Skin epidermis (tissue), 12 donors: ENCODE data around the gene PLSCR4.

Experiments used
- H3K27ac ChIP-seq, 21 experiments: fragments of 200-600 bp; sonication (generic) in 11 of 21; one replicate each; pipeline ENCODE4 v1.5.0; 2020; ENCODE audit warnings: mild to moderate bottlenecking in 3 of 21, inconsistent platforms in 2 of 21, moderate library complexity in 2 of 21
- H3K4me3 ChIP-seq, 7 experiments: fragments of 200-600 bp; sonication (generic) in 2 of 7; one replicate each; pipeline ENCODE4 v1.5.0; 2020; ENCODE audit warnings: inconsistent platforms in 2 of 7, mild to moderate bottlenecking in 2 of 7, moderate library complexity in 1 of 7

PLSCR4 gene

DNA sequence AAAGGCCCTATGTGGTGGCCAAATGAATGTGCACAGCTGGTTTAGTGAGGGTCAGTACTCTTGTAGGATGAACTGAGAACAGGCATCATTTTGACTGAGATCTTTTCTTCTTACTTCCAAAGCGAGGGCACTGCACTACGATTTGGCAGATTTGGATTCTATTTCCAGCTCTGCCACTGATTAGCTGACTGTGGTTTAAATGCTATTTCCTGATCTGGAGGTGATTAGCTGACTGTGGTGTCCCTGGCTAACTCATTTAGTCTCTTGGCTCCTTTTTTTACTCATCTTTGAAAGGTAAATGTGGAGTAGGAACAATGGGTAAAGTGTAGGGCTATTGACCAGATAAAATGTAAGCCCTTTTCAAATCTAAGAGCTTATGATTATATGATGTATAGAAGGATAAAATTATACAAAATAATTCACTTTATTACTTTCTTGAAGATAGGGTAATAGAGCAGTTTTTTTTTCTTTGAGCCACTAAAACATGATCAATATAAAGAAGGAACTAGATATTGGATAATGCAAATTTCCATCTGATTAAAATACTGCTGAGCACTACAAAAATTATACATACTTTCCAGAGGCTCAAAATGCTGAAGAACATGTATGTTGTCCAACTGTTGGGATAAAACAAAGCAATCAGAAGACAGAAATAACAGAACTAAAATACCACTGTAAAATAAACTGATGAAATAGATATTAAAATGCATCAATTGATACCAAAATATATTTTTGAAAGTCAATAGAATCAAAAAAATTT, 50.3 kb downstream of the PLSCR4 start:
- Histone ChIP-seq H3K4me3 (no peak overlapping the region), H3K27ac (no peak overlapping the region)

DNA sequence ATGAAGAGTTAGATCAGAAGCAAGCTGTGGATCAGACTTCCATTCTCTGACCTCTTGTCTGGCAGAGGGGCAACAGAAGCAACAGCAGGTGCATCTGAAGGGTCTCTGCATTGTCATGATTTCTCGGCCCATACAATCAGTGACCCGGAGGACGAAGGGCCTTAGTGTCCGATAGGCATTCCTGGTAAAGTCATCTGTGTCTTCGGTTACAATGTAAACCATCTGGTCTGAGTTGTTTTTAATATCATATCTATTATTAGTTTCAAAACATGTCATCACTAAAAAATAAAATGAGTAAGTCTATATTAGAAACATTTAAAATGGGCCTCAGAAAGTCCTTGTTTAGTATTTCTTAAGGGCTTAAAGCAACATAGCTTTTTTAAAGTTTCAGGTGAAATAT, 51.1 kb downstream of the PLSCR4 start:
- no peak overlapping the region for H3K4me3 ChIP-seq

DNA sequence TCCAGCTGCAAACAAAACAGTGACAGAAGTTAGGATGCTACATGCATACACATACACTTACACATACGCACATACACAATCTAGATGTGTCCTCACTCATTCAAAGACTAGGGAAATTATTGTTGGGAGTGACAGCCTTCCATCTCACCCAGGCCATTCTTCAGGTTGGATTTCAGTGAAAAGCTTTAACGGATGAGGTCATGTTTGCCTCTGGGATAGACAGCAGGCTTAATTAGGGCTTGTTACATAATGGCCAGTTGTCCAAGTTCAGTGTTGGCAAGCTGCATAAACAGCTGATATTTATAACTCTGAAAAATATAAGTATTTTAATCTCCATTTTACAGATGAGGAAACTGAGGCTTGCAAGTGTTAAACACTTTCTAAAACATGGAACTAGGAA, 54.1 kb downstream of the PLSCR4 start:
- H3K27ac ChIP-seq = no peak overlapping the region
- no peak overlapping the region for H3K4me3 ChIP-seq

More for the DNA sequence above, 51.1 kb downstream of the PLSCR4 start:
- no peak overlapping the region for H3K27ac ChIP-seq

DNA sequence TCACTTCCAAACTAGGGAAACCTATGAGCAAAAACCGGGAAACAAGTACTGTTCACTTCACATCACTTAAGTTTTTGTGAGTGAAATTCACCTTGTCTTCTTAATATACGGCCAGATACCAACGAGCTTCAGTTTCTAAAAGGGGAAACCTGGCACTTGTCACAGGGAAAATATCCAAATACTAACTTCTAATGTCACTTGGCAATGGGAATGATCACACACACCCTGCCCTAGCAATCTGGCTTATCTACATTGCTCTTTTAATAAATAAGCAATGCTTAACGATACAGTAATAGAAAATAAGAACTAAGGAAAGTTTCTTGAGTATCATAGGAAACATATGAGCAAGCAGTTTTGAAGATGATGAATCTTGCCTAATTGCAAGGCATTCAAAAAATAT, 55.3 kb downstream of the PLSCR4 start:
- Histone ChIP-seq H3K27ac (no peak overlapping the region), H3K4me3 (no peak overlapping the region)

DNA sequence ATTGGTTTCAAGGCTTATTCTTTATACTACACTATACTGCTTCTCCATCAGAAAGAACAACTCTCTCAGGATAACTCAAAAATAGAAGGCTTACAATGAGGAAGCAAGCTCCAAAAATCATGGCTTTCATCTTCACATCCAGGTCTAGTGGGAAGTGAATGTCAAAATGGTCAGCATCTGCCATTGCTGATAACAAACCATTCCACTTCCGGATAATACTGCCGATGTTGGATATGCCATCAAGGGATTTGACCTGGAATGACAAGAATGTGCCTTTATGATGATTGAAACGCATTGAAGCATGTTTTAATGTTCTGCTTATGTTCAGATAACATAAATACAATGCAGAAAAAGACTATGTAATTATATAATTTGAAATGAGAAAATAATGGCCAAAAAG, 55.9 kb downstream of the PLSCR4 start:
- no peak overlapping the region for H3K27ac ChIP-seq
- H3K4me3 ChIP-seq = no peak overlapping the region

DNA sequence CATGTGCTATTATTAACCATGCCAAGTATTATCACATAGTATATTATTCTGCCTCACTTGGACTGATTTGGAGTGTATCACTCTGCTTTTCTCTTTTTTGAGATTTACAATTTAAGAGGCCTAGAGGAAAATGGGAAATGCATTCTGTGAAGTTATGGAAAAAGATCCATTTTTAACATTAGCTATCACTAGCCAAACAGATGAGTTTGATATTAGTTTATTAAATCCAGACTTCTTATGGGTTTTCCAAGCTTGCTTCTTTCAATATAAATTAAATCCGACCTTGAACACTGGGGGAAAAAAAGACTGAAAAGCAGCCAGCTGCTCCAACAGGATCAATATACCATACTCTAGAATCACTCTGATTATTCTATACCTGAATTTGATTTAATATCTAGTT, 59.9 kb downstream of the PLSCR4 start:
- Histone ChIP-seq H3K4me3 (no peak overlapping the region), H3K27ac (no peak overlapping the region)

DNA sequence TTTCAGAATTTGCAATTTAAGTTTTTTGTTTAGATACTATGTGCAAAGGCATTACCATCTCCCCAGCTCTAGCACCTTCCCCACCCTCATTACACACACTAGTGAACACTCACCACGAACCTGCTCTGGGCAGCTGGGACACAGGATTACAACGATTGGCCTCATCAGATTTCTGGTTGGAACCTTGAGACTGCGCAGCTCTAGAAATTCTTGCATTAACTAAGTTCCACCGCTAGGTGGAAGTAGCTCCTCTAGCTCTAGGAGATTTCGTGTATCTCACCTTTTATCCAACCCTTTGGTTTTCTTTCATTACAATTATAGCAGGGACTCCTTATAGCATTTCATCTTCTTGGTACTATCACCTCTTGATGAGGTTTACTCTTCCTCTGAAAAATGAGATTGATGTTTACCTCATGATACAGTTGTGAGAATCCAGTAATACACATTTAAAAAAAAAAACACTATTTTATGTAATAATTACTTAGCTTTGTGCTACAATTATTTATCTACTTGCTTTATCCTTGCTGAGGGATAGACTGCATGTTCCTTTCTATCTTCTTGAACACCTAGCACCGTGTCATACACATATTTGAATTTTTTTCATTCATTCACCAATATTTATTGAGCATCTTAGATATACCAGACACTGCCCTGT, 61.3 kb downstream of the PLSCR4 start:
- H3K27ac ChIP-seq = no peak overlapping the region
- no peak overlapping the region for H3K4me3 ChIP-seq

DNA sequence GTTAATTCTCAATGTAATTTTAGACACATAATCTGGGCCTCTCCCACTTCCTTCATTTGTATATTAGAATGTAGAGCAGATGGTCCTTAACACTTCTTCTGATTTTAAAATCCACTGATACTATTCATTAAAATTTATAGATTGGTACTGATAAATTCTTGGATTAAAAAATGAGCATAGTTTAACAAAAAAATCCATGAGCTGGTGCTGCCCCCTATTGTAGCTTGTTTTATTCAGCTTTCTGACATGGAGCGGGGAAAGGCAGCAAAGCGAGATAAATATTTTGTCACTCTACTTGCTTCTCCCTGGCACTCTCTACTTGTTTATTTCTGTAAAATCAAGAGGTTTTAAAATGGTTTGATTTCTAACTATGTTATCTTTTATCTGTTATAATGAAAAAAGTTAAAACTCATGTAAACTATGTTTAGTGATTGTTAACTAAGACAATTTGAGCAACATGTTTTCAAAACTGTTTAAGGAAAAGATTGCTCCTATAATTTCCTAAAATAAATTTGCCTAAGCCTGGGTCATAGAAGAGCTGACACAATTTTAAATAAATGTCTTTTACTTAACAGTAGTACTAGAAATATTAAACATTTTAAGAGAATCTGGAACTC, 63.5 kb downstream of the PLSCR4 start:
- H3K4me3 ChIP-seq = no peak overlapping the region

DNA sequence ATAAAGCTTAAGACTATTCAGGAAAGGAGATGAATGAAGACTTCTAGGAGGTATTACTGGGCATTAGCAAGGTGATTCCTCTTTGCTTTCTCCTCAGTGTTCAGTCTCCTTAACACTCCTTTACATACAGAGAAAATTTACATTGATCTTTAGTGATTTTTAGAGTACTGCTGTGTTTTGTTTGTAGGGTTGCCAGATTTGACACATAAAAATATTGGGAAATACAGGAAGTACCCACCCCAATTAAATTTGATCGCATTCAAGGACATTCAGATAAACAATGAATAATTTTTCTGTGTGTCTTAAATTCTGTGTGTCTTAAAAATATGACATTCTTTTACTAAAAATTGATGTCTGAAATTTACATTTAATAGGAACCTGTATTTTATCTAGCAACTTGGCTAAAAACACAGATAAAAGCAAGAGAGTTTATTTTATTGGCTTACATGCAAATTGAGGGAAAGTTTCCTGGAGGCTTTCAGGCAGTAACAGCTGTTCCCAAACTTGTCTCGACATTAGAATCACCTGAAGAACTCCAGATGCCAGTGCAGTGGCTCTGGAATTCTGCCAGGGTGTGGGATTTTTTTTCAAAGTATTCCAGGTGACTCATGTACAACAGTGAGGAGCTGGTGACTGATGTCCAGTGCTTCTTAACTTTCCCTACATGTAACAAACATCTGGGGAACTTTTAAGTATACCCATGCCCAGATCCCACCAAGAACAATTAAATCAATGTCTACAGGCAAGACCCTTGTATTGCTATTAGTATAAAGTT, 66.5 kb downstream of the PLSCR4 start:
- H3K27ac ChIP-seq = no peak overlapping the region
- H3K4me3 ChIP-seq = no peak overlapping the region

More for the DNA sequence above, 63.5 kb downstream of the PLSCR4 start:
- no peak overlapping the region for H3K27ac ChIP-seq

DNA sequence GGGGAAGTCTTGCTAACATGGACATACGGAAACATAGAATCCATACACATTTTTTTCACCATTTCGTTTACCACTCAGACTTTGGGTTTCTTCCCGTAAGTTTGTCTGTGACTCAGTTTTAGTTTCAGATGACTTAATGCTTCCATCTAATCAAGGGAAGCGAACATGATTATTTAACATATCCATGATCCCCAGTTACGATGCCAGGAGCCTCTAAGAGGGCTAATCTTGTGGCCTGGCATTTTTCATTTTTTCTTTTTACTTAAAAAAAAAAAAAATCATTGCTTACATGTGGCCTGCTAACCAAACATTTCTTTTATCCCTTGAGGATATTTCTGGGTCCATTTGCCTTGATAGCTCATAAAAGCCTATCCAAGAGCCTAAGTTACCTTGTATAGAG, 69.7 kb downstream of the PLSCR4 start:
- no peak overlapping the region for H3K27ac ChIP-seq
- H3K4me3 ChIP-seq = no peak overlapping the region

DNA sequence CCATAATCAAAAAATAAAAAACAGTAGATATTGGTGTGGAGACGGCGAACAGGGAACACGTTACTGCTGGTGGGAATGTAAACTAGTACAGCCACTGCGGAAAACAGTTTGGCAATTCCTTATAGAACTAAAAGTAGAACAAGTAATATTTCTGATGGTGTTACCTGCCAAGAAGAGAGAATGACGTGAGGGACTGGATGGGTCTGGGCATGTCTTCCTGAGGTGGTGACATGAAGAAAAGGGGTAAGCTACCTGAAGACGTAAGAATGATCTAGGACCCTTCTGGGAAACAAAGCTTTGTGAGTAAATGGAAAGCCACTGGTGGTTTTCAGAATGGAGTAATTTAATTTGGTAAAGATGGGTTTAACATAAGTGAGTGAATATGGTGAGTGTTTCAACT, 70.5 kb downstream of the PLSCR4 start:
- Histone ChIP-seq H3K27ac (no peak overlapping the region), H3K4me3 (no peak overlapping the region)

DNA sequence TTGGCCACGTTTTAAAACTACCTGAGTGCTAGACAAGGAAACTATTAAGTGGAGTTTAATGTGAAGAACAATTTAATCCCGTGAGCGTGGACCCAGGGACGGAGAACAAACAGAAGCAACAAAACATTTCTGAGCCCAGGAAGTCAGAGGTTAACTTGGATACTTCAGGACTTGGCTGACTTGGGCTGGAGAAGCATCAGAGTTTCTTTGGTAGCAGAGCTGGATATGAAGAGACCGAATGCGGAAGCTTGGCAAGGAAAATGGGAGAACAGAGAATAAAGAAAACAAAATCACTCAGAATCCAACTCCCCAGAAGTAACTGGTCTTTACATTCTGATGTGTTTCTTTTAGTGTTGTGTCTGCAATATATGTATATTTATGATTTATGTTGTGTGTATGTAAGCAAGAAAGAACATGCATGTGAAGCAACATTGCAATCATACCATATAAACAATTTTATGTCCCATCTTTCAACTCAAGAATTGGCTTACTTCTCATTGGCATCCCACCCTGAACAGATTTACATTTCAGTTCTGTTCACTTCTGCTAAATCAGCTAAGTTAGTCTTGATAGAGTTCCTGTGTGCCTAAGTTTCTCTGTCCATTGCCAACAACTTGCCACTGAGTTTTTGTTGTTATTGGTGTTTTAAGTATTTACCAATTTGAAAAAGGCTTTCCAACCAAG, 72.8 kb downstream of the PLSCR4 start:
- Histone ChIP-seq H3K27ac (no peak overlapping the region), H3K4me3 (no peak overlapping the region)

DNA sequence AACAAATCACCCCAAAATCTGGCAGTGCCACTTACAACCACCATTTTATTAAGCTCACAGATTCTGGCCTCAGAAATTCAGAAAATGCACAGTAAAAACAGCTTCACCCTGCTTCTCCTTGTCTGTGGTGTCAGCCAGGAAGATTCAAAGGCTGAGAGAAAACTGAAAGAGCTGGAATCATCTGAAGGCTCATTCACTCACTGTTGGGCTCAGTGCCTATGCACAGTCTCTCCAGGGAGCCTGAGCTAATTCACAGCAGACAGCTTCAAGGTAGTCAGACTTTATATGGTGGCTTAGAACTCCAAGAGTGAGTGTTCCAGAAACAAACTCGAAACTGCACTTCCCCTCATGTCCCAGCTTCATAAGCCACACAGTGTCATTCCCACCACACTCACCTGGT, 73.4 kb downstream of the PLSCR4 start:
- H3K27ac ChIP-seq = no peak overlapping the region

DNA sequence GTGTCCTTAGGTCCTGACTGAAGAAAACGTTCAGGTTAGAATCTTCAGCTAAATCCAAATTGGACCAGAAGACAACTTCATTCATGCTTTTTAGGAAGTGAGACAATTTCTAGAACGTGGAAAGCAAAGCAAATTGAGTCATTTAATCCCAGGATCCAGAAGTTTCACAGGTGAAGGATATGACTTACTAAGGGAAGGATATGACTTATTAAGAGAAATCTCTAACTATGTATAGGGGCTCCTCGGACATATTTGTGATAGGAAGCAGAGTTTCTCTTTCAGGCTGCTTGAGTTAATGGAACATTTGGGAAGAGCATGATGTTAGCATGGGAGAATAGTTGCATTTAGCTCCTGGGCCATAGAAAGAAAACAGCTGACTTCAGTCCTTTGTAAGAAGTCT, 73.8 kb downstream of the PLSCR4 start:
- Histone ChIP-seq H3K4me3 (no peak overlapping the region), H3K27ac (no peak overlapping the region)

More for the DNA sequence above, 73.4 kb downstream of the PLSCR4 start:
- no peak overlapping the region for H3K4me3 ChIP-seq

DNA sequence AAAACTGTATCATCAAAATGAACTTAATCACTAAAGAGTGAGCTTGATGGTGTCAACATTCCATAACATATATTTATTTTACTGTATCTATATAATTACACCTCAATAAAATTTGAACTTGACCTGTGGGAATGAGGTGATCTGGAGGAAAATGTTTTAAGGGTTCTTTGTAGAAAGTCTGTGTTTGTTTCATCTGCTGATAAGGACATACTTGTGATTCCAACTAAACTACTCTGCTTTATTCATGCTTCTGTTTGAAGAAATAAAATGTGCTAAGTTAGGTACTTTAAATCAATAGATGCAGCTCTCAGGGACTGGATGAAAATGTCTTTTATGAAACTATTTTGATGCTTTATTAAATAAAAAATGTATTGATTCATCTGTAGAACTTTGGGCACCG, 78.3 kb downstream of the PLSCR4 start:
- H3K4me3 ChIP-seq = no peak overlapping the region
- no peak overlapping the region for H3K27ac ChIP-seq

DNA sequence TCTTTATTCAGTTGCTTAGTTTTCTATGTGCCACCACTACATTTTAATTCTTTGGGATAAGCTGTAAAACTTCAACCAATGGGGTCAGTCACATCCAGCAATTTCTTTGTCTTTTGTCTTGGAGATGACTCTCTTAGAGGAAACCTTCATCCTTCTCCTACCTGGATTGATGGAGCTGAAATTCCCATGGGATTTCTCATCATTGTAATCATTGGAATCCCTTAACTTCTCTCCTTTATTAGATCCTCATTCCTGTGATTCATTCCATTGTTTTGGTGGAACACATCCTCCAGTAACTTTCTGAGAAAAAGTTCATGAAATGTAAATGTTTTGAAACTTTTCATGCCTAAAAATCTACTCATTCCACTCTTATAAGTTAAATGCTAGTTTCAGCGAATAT, 80.3 kb downstream of the PLSCR4 start:
- Histone ChIP-seq H3K4me3 (no peak overlapping the region), H3K27ac (no peak overlapping the region)

DNA sequence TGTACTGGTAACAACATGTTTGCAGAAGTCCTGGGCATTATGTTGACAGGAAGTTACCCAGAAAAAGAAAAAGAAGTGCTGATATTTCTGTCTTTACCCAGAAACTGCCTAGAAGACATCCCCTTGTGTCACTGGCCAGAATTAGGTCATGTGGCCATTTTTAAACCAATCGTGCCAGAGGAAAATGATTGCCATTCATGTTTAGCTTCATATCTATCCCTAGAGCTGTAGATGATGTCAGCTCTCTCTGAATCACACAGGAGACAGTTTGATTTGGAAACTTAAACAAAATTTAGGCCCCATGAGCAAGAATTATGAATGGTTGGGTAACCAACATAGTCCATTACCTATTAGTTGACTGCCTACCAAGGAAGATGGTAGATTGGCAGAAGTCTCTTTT, 81.0 kb downstream of the PLSCR4 start:
- Histone ChIP-seq H3K27ac (no peak overlapping the region), H3K4me3 (no peak overlapping the region)

DNA sequence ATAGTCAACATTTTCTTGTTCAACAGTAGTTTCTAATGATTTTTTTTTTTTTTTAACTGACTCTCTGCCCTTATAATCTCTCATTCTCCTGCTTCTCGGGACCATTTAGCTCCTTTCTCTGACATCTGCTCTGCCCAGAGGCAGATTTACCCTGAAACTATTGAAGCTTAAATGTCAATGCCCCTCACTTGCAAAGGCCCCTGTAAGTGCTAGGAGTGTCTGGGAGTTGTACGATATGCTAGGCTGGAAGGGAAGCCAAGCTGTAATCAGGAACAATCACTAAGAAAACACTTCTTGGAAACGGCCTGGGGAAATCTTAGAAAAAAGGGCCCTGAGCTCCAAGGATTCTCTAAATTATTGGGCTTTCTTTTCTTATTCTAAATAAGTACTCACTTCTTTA, 84.1 kb downstream of the PLSCR4 start:
- no peak overlapping the region for H3K4me3 ChIP-seq
- H3K27ac ChIP-seq = peak overlapping the region in 6 of 21 experiments; percentile 6 to 54 (median 33)

DNA sequence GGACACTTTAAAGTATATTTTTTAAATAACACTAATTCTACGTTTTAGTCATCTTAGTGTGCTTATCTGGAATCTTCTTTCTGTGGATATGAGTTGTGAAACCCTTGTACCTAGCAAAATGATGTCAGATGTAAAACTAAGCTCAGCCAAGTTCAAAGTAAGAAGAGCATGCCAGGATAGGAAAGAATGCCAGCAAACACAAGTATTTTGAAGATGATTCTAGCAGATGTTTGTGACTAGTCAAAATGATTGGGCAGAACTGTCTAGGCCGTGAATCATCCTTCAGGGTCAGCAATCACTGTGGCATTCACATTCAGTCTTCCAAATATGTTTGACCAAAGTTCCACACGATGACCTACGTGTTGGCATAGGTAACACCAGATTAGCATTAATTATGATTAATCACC, 84.5 kb downstream of the PLSCR4 start:
- Histone ChIP-seq H3K4me3 (no peak overlapping the region), H3K27ac (peak overlapping the region in 6 of 21 experiments; percentile 6 to 54 (median 33))

DNA sequence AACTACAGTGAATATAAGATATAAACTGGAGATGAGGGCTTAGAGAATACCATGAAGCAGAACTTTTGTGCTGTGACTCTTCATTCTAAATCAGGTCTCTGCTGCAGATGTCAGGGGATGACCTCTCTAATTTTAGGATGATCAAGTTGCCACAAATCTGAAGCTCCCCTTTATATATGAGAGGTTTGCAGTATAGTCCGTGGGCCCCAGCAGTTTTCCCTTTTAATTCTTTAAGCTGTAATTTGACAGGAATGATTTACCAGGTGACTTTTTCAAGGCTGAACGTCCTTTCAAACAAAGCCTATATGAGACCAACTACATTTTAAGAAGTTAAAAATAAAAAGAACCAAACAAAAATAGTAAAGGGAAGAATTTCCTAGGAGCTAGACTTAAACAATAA, 85.0 kb downstream of the PLSCR4 start:
- Histone ChIP-seq H3K27ac (peak overlapping the region in 1 of 21 experiments; percentile 26), H3K4me3 (no peak overlapping the region)
